MM.1S (cell line): ENCODE results near the gene SEZ6L.

Experiments
- DNase-seq: peaks from one replicate; pipeline ENCODE4 v3.0.0-alpha.2; 2015
- H2AFZ ChIP-seq: fragments of 300-600 bp; sonication (generic); 2 replicates; pipeline ENCODE4 v1.6.0; 2016; ENCODE audit warnings: antibody characterized with exemption, low read length
- H3F3A ChIP-seq: fragments of 300-600 bp; sonication (generic); 2 replicates; pipeline ENCODE4 v1.6.1; 2016; ENCODE audit warnings: mild to moderate bottlenecking, antibody characterized with exemption, low read length, moderate library complexity, mixed read lengths; ENCODE audit not compliant: insufficient read depth
- H3K27ac ChIP-seq: fragments of 300-600 bp; sonication (generic); 2 replicates; pipeline ENCODE4 v1.5.1; 2016; ENCODE audit warnings: mild to moderate bottlenecking, low read length
- H3K27me3 ChIP-seq: fragments of 300-600 bp; sonication (generic); replicated peaks from 2 replicates; pipeline ENCODE4 v1.6.0; 2016; ENCODE audit warnings: low read length; ENCODE audit not compliant: insufficient read depth
- H3K36me3 ChIP-seq: fragments of 300-600 bp; sonication (generic); replicated peaks from 2 replicates; pipeline ENCODE4 v1.6.1; 2016; ENCODE audit warnings: mild to moderate bottlenecking, low read length, mixed read lengths; ENCODE audit not compliant: insufficient read depth
- H3K4me1 ChIP-seq: fragments of 300-600 bp; sonication (generic); 2 replicates; pipeline ENCODE4 v1.6.1; 2016; ENCODE audit warnings: low read length, mixed read lengths
- H3K4me2 ChIP-seq: fragments of 300-600 bp; sonication (generic); 2 replicates; pipeline ENCODE4 v1.6.0; 2016; ENCODE audit warnings: low read depth, low read length
- H3K4me3 ChIP-seq: fragments of 300-600 bp; sonication (generic); 2 replicates; pipeline ENCODE4 v1.5.1; 2016; ENCODE audit warnings: low read length, mixed read lengths
- H3K79me2 ChIP-seq: fragments of 300-600 bp; sonication (generic); 2 replicates; pipeline ENCODE4 v1.6.1; 2016; ENCODE audit warnings: mixed run types, low read length, mixed read lengths
- H3K9ac ChIP-seq: fragments of 300-600 bp; sonication (generic); 2 replicates; pipeline ENCODE4 v1.6.1; 2016; ENCODE audit warnings: low read length, mixed read lengths
- H3K9me2 ChIP-seq: fragments of 300-600 bp; sonication (generic); replicated peaks from 2 replicates; pipeline ENCODE4 v1.6.1; 2016; ENCODE audit warnings: mild to moderate bottlenecking, low read length, mixed read lengths; ENCODE audit not compliant: insufficient read depth
- H3K9me3 ChIP-seq: fragments of 300-600 bp; sonication (generic); replicated peaks from 2 replicates; pipeline ENCODE4 v1.6.1; 2016; ENCODE audit warnings: mild to moderate bottlenecking, low read length, mixed read lengths; ENCODE audit not compliant: insufficient read depth
- H4K20me1 ChIP-seq: fragments of 300-600 bp; sonication (generic); 2 replicates; pipeline ENCODE4 v1.6.1; 2016; ENCODE audit warnings: mild to moderate bottlenecking, low read length, moderate library complexity, mixed read lengths; ENCODE audit not compliant: insufficient read depth
- EZH2 ChIP-seq: fragments of 300-600 bp; sonication (generic); optimal IDR thresholded peaks from 2 replicates; pipeline ENCODE3; 2017; ENCODE audit warnings: low read depth, mild to moderate bottlenecking, antibody characterized with exemption, low read length, mixed read lengths
- EZH2phosphoT487 ChIP-seq: fragments of 300-600 bp; sonication (generic); IDR thresholded peaks from 2 replicates; pipeline ENCODE4 v1.6.1; 2018; ENCODE audit warnings: antibody characterized with exemption, low read length
- TF ChIP-seq, protein P1 (sequence below): fragments of 300-600 bp; sonication (generic); IDR thresholded peaks from 2 replicates; pipeline ENCODE4 v1.5.1; 2016; ENCODE audit warnings: antibody characterized with exemption, low read length, mixed read lengths

The SEZ6L gene

GRCh38 chr22:26342745-26343410, 173.6 kb downstream of the SEZ6L start:
- no peak overlapping the region for H3K4me2 ChIP-seq
- TF ChIP-seq EZH2 (no peak), EZH2phosphoT487 (no peak)
- TF ChIP-seq, protein P1, sequence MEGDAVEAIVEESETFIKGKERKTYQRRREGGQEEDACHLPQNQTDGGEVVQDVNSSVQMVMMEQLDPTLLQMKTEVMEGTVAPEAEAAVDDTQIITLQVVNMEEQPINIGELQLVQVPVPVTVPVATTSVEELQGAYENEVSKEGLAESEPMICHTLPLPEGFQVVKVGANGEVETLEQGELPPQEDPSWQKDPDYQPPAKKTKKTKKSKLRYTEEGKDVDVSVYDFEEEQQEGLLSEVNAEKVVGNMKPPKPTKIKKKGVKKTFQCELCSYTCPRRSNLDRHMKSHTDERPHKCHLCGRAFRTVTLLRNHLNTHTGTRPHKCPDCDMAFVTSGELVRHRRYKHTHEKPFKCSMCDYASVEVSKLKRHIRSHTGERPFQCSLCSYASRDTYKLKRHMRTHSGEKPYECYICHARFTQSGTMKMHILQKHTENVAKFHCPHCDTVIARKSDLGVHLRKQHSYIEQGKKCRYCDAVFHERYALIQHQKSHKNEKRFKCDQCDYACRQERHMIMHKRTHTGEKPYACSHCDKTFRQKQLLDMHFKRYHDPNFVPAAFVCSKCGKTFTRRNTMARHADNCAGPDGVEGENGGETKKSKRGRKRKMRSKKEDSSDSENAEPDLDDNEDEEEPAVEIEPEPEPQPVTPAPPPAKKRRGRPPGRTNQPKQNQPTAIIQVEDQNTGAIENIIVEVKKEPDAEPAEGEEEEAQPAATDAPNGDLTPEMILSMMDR: no peak
- no peaks in the 10 kb centered on the region for H3K4me1 ChIP-seq
- no peak overlapping the region for H3K27ac ChIP-seq
- H3K4me3 ChIP-seq: no peak overlapping the region
- no peaks in the 10 kb centered on the region for H3K9me3 ChIP-seq
- no peaks in the 10 kb centered on the region for H3K9me2 ChIP-seq
- H3K9ac ChIP-seq: no peak overlapping the region
- H3K36me3 ChIP-seq: no peaks in the 10 kb centered on the region
- no peaks in the 10 kb centered on the region for H4K20me1 ChIP-seq
- peaks cover 88% of the 10 kb centered on the region for H3K27me3 ChIP-seq
- no peak overlapping the region for H2AFZ ChIP-seq
- no peaks in the 10 kb centered on the region for H3K79me2 ChIP-seq
- no peak for DNase-seq
- H3F3A ChIP-seq: no peaks in the 10 kb centered on the region

- Histone ChIP-seq H3K4me1 (no peaks in the 10 kb centered on the region), H3K4me3 (no peak overlapping the region), H3K36me3 (no peaks in the 10 kb centered on the region), H3K9me2 (no peaks in the 10 kb centered on the region), H2AFZ (no peak overlapping the region), H3K9ac (no peak overlapping the region), H3K9me3 (no peaks in the 10 kb centered on the region), H3F3A (no peaks in the 10 kb centered on the region), H3K79me2 (no peaks in the 10 kb centered on the region), H4K20me1 (no peaks in the 10 kb centered on the region), H3K27me3 (peaks cover 84% of the 10 kb centered on the region), H3K4me2 (no peak overlapping the region), H3K27ac (no peak overlapping the region)
- no peak for TF ChIP-seq EZH2
- TF ChIP-seq, protein P1: no peak
- no peak for TF ChIP-seq EZH2phosphoT487
- no peak for DNase-seq
Measured at GRCh38 chr22:26345496-26345895, 176.2 kb downstream of the SEZ6L start.

DNA sequence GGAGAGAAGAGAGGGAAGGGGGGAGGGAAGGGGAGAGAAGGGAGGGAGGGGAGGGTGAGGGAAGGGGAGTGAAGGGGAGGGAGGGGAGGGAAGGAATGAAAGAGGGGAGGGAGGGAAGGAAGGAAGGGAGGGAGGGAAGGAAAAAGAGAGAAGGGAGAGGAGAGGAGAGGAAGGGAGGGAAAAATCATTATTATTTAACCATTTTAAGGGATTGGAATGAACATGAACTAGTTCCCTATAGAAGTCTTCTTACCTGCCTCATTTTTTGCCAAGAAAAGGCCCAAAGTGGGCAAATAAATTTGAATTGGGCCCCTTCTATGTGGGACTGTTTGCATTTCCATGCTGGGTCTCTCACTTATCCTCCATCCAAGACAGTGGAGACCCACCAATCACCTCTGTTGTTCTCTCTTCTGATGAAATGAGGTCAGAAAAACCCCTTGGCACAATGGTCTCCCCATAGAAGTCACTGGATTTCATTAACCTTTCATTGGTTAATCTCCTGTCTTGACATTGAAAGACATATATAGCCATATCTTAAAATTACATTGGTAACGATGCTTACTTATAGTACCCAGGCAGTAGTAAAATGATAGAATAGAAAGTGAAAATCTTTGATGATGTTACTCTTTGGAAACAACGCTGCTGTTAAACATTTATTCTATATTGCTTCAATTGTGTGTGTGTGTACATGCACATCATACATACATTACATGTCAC, 179.7 kb downstream of the SEZ6L start:
- Histone ChIP-seq H3K36me3 (no peaks in the 10 kb centered on the region), H3F3A (no peaks in the 10 kb centered on the region), H3K79me2 (no peaks in the 10 kb centered on the region), H3K4me1 (no peaks in the 10 kb centered on the region), H2AFZ (no peak overlapping the region), H3K4me3 (no peak overlapping the region), H3K9me2 (no peaks in the 10 kb centered on the region), H3K27ac (no peak overlapping the region), H3K27me3 (peaks cover 68% of the 10 kb centered on the region), H3K9me3 (no peaks in the 10 kb centered on the region), H3K9ac (no peak overlapping the region), H4K20me1 (no peaks in the 10 kb centered on the region), H3K4me2 (no peak overlapping the region)
- TF ChIP-seq EZH2 (no peak), EZH2phosphoT487 (no peak)
- TF ChIP-seq, protein P1: no peak
- DNase-seq: no peak
